A549 (cell line): ENCODE results near the gene E2F2. TPM values are rescaled to one million over a fixed set of nuclear protein-coding genes. Genes with fewer than 3 reads are reported as not detected.

Experiments
- ATAC-seq, 2 experiments: fragments of 200-7000 bp in 1 of 2; fragments of >200 bp in 1 of 2; cut with Nextera tagmentation in 1 of 2; cut with Tn5 transposase in 1 of 2; 3 replicates each; pipeline versions ENCODE4 v1.8.0 to v1.9.1; 2018 to 2020; ENCODE audit warnings: mild to moderate bottlenecking in 1 of 2, moderate library complexity in 1 of 2
- CTCF ChIA-PET: fragments of 300-600 bp; sonication (Branson Sonifier 250); formaldehyde crosslinking; extraction: SDS; loops from one replicate; lab custom pipeline; 2021; ENCODE audit warnings: antibody characterized with exemption, inconsistent platforms; lab: Yijun Ruan, JAX
- POLR2A ChIA-PET: fragments of 350-600 bp; formaldehyde crosslinking; extraction: SDS; loops from one replicate; lab custom pipeline; 2021; ENCODE audit warnings: antibody characterized with exemption, inconsistent platforms; lab: Yijun Ruan, JAX
- DNase-seq, 2 experiments: peaks; one replicate each; pipeline versions ENCODE4 v3.0.0 to v3.0.0-alpha.2; 2011 to 2016; ENCODE audit warnings: low read depth in 1 of 2, low spot score in 1 of 2
- FAIRE-seq: peaks from 2 replicates; lab custom pipeline; 2011; peaks lifted over from hg19 to GRCh38; lab: Jason Lieb, UNC
- H3K27ac ChIP-seq, 2 experiments: fragments of >200 bp; sonication (Bioruptor Twin); formaldehyde crosslinking; 3 replicates each; pipeline ENCODE4 v1.5.1; 2016 to 2017
- H3K4me1 ChIP-seq: fragments of >200 bp; sonication (Bioruptor Twin); formaldehyde crosslinking; 3 replicates; pipeline ENCODE4 v1.6.1; 2016
- H3K4me2 ChIP-seq: fragments of >200 bp; sonication (Bioruptor Twin); formaldehyde crosslinking; 3 replicates; pipeline ENCODE4 v1.6.1; 2016
- H3K4me3 ChIP-seq: fragments of >200 bp; sonication (Bioruptor Twin); formaldehyde crosslinking; 3 replicates; pipeline ENCODE4 v1.5.1; 2016
- H3K9me3 ChIP-seq: fragments of >200 bp; sonication (Bioruptor Twin); formaldehyde crosslinking; 3 replicates; pipeline ENCODE4 v1.6.1; 2016
- BCL3 ChIP-seq: fragments of >200 bp; sonication (Bioruptor Twin); formaldehyde crosslinking; IDR thresholded peaks from 3 replicates; pipeline ENCODE4 v1.6.1; 2016
- BHLHE40 ChIP-seq: IDR thresholded peaks from 2 replicates; pipeline ENCODE4 v1.6.1; 2012; ENCODE audit warnings: low read depth, low read length, inconsistent platforms
- CBX2 ChIP-seq: fragments of 200-600 bp; sonication (generic); IDR thresholded peaks from 2 replicates; pipeline ENCODE4 v1.6.1; 2016; ENCODE audit warnings: low read depth, mild to moderate bottlenecking, borderline replicate concordance
- CTCF ChIP-seq: fragments of >200 bp; sonication (Bioruptor Twin); formaldehyde crosslinking; IDR thresholded peaks from 3 replicates; pipeline ENCODE4 v1.5.1; 2016
- ESRRA ChIP-seq: fragments of 150-350 bp; IDR thresholded peaks from 2 replicates; pipeline ENCODE4 v1.6.1; 2014; ENCODE audit warnings: mild to moderate bottlenecking, low read length, borderline replicate concordance
- FOXS1 ChIP-seq: fragments of 250-450 bp; sonication (Bioruptor Pico); IDR thresholded peaks from 2 replicates; pipeline ENCODE4 v1.5.0; 2020; ENCODE audit warnings: mild to moderate bottlenecking, moderate library complexity
- HES2 ChIP-seq: fragments of >200 bp; sonication (Bioruptor Twin); formaldehyde crosslinking; IDR thresholded peaks from 2 replicates; pipeline ENCODE4 v1.6.1; 2016
- HEYL ChIP-seq: fragments of 250-450 bp; sonication (Bioruptor Pico); IDR thresholded peaks from 2 replicates; pipeline ENCODE4 v1.8.0; 2021; ENCODE audit warnings: mild to moderate bottlenecking, moderate library complexity
- HMGXB4 ChIP-seq: fragments of 250-450 bp; sonication (Bioruptor Pico); IDR thresholded peaks from 2 replicates; pipeline ENCODE4 v1.5.0; 2021; ENCODE audit warnings: mild to moderate bottlenecking, moderate library complexity, borderline replicate concordance
- HOXA7 ChIP-seq: fragments of 250-450 bp; sonication (Bioruptor Pico); IDR thresholded peaks from 2 replicates; pipeline ENCODE4 v1.5.0; 2020; ENCODE audit warnings: mild to moderate bottlenecking, moderate library complexity
- HOXB13 ChIP-seq: fragments of 250-450 bp; sonication (Bioruptor Pico); IDR thresholded peaks from 2 replicates; pipeline ENCODE4 v1.5.0; 2020; ENCODE audit warnings: low read depth, mild to moderate bottlenecking, moderate library complexity
- JUNB ChIP-seq: fragments of >200 bp; sonication (Bioruptor Twin); formaldehyde crosslinking; IDR thresholded peaks from 2 replicates; pipeline ENCODE4 v1.6.1; 2016
- MAX ChIP-seq: IDR thresholded peaks from 2 replicates; pipeline ENCODE4 v1.6.1; 2012
- MAZ ChIP-seq: fragments of 150-350 bp; IDR thresholded peaks from 2 replicates; pipeline ENCODE4 v1.6.1; 2014; ENCODE audit warnings: antibody characterized with exemption, low read depth, low read length, borderline replicate concordance
- NFE2L2 ChIP-seq: fragments of 150-350 bp; conservative IDR thresholded peaks from 2 replicates; pipeline ENCODE4 v1.6.1; 2014; ENCODE audit warnings: low read length
- RAD21 ChIP-seq, 2 experiments: fragments of >200 bp in 1 of 2; sonication (Bioruptor Twin) in 1 of 2; formaldehyde crosslinking in 1 of 2; IDR thresholded peaks in 1 of 2; conservative IDR thresholded peaks in 1 of 2; 2 replicates in 1 of 2; 3 replicates in 1 of 2; pipeline ENCODE4 v1.6.1; 2012 to 2018; ENCODE audit warnings: inconsistent platforms in 1 of 2
- RARB ChIP-seq: fragments of 250-450 bp; sonication (Bioruptor Pico); IDR thresholded peaks from 2 replicates; pipeline ENCODE4 v1.8.0; 2021; ENCODE audit warnings: mild to moderate bottlenecking, moderate library complexity
- RFX5 ChIP-seq: fragments of 450-650 bp; IDR thresholded peaks from 2 replicates; pipeline ENCODE4 v1.7.1; 2014; ENCODE audit warnings: antibody characterized with exemption, mild to moderate bottlenecking, moderate library complexity
- SMC3 ChIP-seq: fragments of >200 bp; sonication (Bioruptor Twin); formaldehyde crosslinking; IDR thresholded peaks from 3 replicates; pipeline ENCODE4 v1.6.1; 2018; ENCODE audit warnings: inconsistent platforms
- TFCP2L1 ChIP-seq: fragments of 250-450 bp; sonication (Bioruptor Pico); IDR thresholded peaks from 2 replicates; pipeline ENCODE4 v1.5.0; 2021; ENCODE audit warnings: mild to moderate bottlenecking
- USF2 ChIP-seq: fragments of 450-650 bp; IDR thresholded peaks from 2 replicates; pipeline ENCODE4 v1.6.1; 2014; ENCODE audit warnings: antibody characterized with exemption
- ZC3H11A ChIP-seq: fragments of 450-650 bp; IDR thresholded peaks from 2 replicates; pipeline ENCODE4 v1.6.1; 2014; ENCODE audit warnings: antibody characterized with exemption, mild to moderate bottlenecking
- ZSCAN20 ChIP-seq: fragments of 250-450 bp; sonication (Bioruptor Pico); IDR thresholded peaks from 2 replicates; pipeline ENCODE4 v1.8.0; 2022; ENCODE audit warnings: mild to moderate bottlenecking, moderate library complexity
- WGBS: methylation state at CpG from one replicate; pipeline ENCODE4 v1.1.6; 2017; ENCODE audit errors: missing lambda C conversion rate; 5-methylcytosine and 5-hydroxymethylcytosine counted together
- polyA plus RNA-seq, 4 experiments: library from polyadenylated mRNA; depleted of rRNA in 3 of 4; stranded (reverse); fragments of >200 nt; fragmentation: RNase III in 1 of 4; extraction: RNeasy Plus Mini Kit Qiagen cat#74134 plus additional on column Dnase treatment in 1 of 4; gene quantifications; 2 replicates in 3 of 4; 3 replicates in 1 of 4; pipeline ENCODE4 v1.2.3, GENCODE V29; 2011 to 2017

Gene E2F2
- polyA plus RNA-seq, 2 of the 4 experiments (the other 2 are of a cell fraction), result 0.90 to 3.4 TPM

- H3K27ac ChIP-seq, result peak overlapping the region; percentile 75 to 88
- no peak overlapping the region for H3K4me3 ChIP-seq
- POLR2A ChIA-PET, result no interaction called here
- no peak for DNase-seq
- no peak for FAIRE-seq
- TF ChIP-seq BCL3 (no peak), HES2 (no peak), USF2 (no peak), JUNB (no peak), NFE2L2 (no peak), RFX5 (no peak), BHLHE40 (no peak), HOXA7 (CRISPR knock-in tag) (no peak), CBX2 (no peak), HEYL (CRISPR knock-in tag) (no peak)
- CTCF ChIA-PET, result interaction anchor here (1.0 to 29.3 kb wide), 16 partner anchors 9 to 452 kb away, joined by 3 to 699 read pairs (median 7); partner anchors contain the start of gene ID3
- no peaks in the 10 kb centered on the region for H3K9me3 ChIP-seq
- H3K4me2 ChIP-seq, result no peak overlapping the region
- H3K4me1 ChIP-seq, result peaks cover 49% of the 10 kb centered on the region
- ATAC-seq, result no peak
- 90% methylated on average over 9 of the region's 9 CpGs for WGBS
Measured at GRCh38 chr1:23545851-23546250, 14.8 kb upstream of the E2F2 start.

GRCh38 chr1:23544444-23545389, 13.7 kb upstream of the E2F2 start:
- FAIRE-seq (no peak), ATAC-seq (peak; percentile 81 to 84), DNase-seq (peak; percentile 56 to 84)
- ChIA-PET POLR2A (interaction anchor here (0.6 to 1.9 kb wide), 5 partner anchors 9 to 566 kb away, joined by 3 to 12 read pairs (median 5); partner anchors contain the start of genes ID3 and RPL11), CTCF (interaction anchor here (0.6 to 29.3 kb wide), 46 partner anchors 9 to 451 kb away, joined by 3 to 699 read pairs (median 4); partner anchors contain the start of gene ID3)
- peaks cover 46% of the 10 kb centered on the region for H3K4me1 ChIP-seq
- H3K27ac ChIP-seq, result peak overlapping the region; percentile 75 to 88
- no peak overlapping the region for H3K4me3 ChIP-seq
- no peaks in the 10 kb centered on the region for H3K9me3 ChIP-seq
- H3K4me2 ChIP-seq, result no peak overlapping the region
- WGBS, result 15% methylated on average over 6 of the region's 8 CpGs
- TF ChIP-seq SMC3 (peak; percentile 99), HOXB13 (CRISPR knock-in tag) (no peak), MAZ (no peak), ZSCAN20 (no peak), RFX5 (peak; percentile 56; the same call in 1 of the 2 replicates), HMGXB4 (CRISPR knock-in tag) (no peak), RAD21 (conservative IDR thresholded peaks at IDR 0.05 in 1 of 2, IDR thresholded peaks at IDR 0.05 in 1 of 2) (peak; percentile 98), FOXS1 (CRISPR knock-in tag) (no peak), ZC3H11A (no peak), TFCP2L1 (CRISPR knock-in tag) (no peak), ESRRA (no peak), BHLHE40 (no peak), BCL3 (no peak), CTCF (peak; percentile 90), MAX (no peak), HES2 (no peak), JUNB (no peak), RARB (CRISPR knock-in tag) (no peak)
